A549 (cell line): Measurements from ENCODE around the gene RBFOX1.

ENCODE experiments used
- BHLHE40 ChIP-seq: IDR thresholded peaks from 2 replicates; pipeline ENCODE4 v1.6.1; 2012; ENCODE audit warnings: low read depth, low read length, inconsistent platforms
- CBX8 ChIP-seq: fragments of 200-600 bp; sonication (generic); IDR thresholded peaks from 2 replicates; pipeline ENCODE4 v1.6.1; 2016
- CHD2 ChIP-seq: fragments of 150-350 bp; IDR thresholded peaks from 2 replicates; pipeline ENCODE4 v1.6.1; 2014; ENCODE audit warnings: low read length; ENCODE audit not compliant: partially characterized antibody
- EP300 ChIP-seq, 2 experiments: fragments of >200 bp; sonication (Bioruptor Twin); formaldehyde crosslinking; IDR thresholded peaks; 2 replicates in 1 of 2; 3 replicates in 1 of 2; pipeline ENCODE4 v1.6.1; 2016 to 2017
- HOXA7 ChIP-seq: fragments of 250-450 bp; sonication (Bioruptor Pico); IDR thresholded peaks from 2 replicates; pipeline ENCODE4 v1.5.0; 2020; ENCODE audit warnings: mild to moderate bottlenecking, moderate library complexity
- NFE2L2 ChIP-seq: fragments of 150-350 bp; conservative IDR thresholded peaks from 2 replicates; pipeline ENCODE4 v1.6.1; 2014; ENCODE audit warnings: low read length
- NR3C1 ChIP-seq: fragments of >200 bp; sonication (Bioruptor Twin); formaldehyde crosslinking; IDR thresholded peaks from 3 replicates; pipeline ENCODE4 v1.6.1; 2017
- RAD21 ChIP-seq, 2 experiments: fragments of >200 bp in 1 of 2; sonication (Bioruptor Twin) in 1 of 2; formaldehyde crosslinking in 1 of 2; IDR thresholded peaks in 1 of 2; conservative IDR thresholded peaks in 1 of 2; 2 replicates in 1 of 2; 3 replicates in 1 of 2; pipeline ENCODE4 v1.6.1; 2012 to 2018; ENCODE audit warnings: inconsistent platforms in 1 of 2
- RCOR1 ChIP-seq: fragments of 150-350 bp; IDR thresholded peaks from 2 replicates; pipeline ENCODE4 v1.6.1; 2014; ENCODE audit warnings: antibody characterized with exemption, low read length, low read depth
- TF ChIP-seq, protein P1 (sequence below): fragments of >200 bp; sonication (Bioruptor Twin); formaldehyde crosslinking; IDR thresholded peaks from 3 replicates; pipeline ENCODE4 v1.5.1; 2016
- TF ChIP-seq, protein P2 (sequence below): fragments of 450-650 bp; IDR thresholded peaks from 2 replicates; pipeline ENCODE4 v1.6.1; 2014; ENCODE audit warnings: antibody characterized with exemption

DNA sequence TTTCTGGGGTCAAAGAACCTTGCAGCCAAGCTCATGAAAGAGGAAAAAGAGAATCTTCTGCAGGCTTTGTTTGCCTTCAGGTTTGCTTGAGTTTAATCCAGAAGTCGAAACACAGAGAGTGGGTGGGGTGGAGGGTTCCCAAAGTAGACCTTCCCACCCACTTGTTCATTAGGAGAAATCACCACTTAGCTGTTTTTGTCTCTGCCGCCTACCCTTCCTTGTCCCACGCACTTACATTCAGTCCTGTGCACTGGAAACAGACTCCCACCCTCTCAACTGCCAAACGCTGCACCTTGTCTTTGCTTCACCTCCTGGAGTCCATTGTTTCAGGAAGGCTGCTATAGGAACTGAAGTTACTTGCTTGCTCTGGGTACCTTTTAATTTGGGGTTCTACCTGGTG, 38.6 kb upstream of the RBFOX1 start:
- no peak for TF ChIP-seq CBX8
- no peak for TF ChIP-seq NFE2L2
- TF ChIP-seq, protein P1, sequence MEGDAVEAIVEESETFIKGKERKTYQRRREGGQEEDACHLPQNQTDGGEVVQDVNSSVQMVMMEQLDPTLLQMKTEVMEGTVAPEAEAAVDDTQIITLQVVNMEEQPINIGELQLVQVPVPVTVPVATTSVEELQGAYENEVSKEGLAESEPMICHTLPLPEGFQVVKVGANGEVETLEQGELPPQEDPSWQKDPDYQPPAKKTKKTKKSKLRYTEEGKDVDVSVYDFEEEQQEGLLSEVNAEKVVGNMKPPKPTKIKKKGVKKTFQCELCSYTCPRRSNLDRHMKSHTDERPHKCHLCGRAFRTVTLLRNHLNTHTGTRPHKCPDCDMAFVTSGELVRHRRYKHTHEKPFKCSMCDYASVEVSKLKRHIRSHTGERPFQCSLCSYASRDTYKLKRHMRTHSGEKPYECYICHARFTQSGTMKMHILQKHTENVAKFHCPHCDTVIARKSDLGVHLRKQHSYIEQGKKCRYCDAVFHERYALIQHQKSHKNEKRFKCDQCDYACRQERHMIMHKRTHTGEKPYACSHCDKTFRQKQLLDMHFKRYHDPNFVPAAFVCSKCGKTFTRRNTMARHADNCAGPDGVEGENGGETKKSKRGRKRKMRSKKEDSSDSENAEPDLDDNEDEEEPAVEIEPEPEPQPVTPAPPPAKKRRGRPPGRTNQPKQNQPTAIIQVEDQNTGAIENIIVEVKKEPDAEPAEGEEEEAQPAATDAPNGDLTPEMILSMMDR: no peak
- TF ChIP-seq RAD21 (conservative IDR thresholded peaks at IDR 0.05 in 1 of 2, IDR thresholded peaks at IDR 0.05 in 1 of 2): no peak
- TF ChIP-seq CHD2: no peak
- TF ChIP-seq BHLHE40: no peak
- no peak for TF ChIP-seq RCOR1
- no peak for TF ChIP-seq EP300 (IDR thresholded peaks at IDR 0.05)
- TF ChIP-seq, protein P2, sequence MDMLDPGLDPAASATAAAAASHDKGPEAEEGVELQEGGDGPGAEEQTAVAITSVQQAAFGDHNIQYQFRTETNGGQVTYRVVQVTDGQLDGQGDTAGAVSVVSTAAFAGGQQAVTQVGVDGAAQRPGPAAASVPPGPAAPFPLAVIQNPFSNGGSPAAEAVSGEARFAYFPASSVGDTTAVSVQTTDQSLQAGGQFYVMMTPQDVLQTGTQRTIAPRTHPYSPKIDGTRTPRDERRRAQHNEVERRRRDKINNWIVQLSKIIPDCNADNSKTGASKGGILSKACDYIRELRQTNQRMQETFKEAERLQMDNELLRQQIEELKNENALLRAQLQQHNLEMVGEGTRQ: no peak
- no peak for TF ChIP-seq HOXA7
- no peak for TF ChIP-seq NR3C1
